Cortex of kidney (tissue), 1 donor: ENCODE data around the gene DCP1A.

Experiments
- DNase-seq: peaks from one replicate; lab custom pipeline; 2025; lab: John Stamatoyannopoulos, UW

DCP1A gene

DNA sequence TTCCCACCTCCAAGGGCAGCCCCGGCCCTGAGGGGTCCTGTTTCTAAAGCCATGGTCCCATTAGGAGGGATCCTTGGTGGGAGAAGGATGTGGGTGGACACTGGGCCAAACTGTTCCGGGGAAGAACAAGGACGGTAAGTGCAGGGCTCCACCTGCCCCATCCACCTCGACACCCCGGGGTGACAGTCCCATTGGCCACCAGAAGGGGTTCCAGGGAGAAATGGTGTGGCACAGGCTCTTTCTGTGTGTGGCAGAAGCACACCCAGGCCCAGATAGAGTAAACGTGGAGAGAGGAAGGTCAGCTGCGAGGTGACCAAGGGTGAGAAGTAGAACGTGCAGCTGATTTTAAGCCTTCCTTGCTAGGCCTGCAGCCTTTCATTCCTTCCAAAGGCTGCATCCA is 103.6 kb downstream of the DCP1A start:
- DNase-seq = no peak

DNA sequence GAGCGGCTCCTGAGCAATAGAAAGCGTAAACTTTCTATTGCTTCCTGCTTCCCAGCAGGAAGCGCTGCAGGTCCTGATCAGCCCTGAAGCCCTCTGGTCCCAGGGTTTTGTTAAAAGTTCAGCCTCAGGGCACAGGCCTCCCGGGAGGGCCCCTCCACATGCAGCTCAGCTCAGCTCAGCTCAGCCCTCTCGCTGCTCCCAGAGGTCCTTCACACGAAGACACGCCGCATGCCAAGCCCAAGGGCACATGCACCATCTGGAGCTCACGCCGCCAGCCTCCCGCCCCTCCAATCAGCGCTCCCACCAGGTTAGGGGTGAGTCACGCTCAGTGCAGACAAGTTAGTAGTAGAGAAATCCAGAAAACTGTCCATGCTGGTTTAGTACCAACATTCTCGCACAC is 104.2 kb downstream of the DCP1A start:
- no peak for DNase-seq

DNA sequence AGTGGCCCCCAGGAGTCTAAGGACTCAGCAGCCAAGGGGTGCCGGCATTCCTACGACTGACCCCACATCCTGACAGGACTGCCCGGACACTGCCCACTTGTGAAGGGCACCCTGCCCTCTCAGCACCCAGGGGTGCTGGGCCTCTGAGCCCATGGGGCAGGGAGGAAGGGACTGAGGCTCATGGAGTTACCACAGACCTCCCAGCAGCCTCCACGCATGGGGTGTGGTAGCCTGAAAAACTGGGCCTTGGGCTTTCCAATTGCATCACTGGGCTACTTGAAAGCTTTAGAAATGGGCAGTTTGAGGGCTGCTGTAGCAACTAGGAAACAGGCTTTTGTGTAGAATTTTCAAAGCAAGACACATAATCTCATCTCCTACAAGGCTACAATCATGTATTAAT is 104.7 kb downstream of the DCP1A start:
- DNase-seq = no peak

DNA sequence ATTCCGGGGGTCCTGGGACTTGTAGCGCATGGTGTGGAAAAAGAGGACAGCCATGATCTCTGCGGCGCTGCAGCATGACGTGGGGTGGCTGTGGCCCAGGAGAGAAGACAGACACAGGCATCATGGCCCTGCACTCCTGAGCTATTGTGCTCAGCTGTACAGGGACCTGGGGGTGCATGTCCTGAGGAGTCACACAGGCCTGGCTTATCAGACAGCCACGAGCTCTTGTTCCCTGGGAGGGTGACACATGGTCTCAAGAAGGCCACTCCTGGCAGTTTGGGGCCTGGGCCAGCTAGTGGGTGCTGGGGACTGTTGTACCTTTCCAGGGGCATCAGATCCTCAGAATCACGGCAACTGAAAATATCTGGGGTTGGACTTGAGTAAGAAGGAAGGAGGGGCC is 105.2 kb downstream of the DCP1A start:
- no peak for DNase-seq

DNA sequence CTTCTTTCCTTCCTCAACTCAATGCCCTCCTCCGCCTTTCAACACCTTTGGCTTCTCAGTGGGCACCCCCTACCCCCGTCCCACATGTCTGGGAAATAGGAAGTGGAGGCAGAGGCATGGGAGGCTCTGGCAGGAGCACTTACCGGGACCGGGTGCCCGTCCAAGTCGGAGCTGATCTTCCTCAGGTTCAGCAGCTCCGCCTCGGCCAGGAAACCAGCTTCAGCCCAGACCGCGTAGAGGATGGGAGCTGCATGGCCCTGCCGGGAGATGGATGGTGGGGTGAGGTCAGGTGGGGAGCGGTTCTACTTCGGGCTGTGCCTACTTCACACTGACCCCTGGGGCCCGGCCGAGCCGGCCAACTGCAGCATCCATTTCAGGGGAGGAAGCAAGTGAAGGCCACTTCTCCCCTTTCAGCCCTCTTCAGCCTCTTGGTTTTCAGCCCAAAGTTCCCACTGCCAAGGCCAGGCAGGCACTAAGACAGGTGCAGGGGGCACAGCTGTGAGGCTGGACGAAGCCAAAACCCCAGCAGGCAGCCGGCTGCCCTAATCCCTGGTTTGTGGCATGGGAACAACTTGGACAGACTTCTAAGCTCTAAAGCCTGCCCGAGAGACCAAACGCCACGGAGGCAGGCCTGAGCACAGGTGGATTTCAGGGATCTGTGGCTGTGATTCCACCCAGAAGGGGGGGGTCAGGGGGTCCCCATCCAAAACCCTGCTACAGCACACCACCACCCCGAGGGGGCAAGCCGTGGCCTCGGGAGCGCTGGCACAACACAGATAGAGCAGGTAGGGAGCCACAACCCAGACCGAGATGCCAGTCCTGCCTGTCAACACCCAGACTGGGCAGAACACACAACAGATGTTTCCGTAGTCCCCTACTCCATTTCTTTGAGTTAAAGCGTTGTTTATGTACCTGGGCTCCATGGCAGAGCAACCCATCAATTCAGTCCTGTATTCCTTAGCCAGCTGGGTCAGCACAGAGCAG is 106.1 kb downstream of the DCP1A start:
- DNase-seq = no peak

GRCh38 chr3:53239800-53240199 is 107.5 kb downstream of the DCP1A start:
- no peak for DNase-seq

DNA sequence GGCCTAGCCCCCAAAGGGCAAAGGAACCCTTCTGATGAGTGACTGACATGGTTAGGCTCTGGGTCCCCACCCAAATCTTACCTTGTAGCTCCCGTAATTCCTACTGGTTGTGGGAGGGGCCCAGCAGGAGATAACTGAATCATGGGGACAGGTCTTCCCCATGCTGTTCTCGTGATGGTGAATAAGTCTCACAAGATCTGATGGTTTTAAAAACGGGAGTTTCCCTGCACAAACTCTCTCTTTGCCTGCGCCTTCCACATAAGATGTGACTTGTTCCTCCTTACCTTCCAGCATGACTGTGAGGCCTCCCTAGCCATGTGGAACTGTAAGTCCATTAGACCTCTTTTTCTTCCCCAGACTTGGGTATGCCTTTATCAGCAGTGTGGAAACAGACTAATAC is 108.5 kb downstream of the DCP1A start:
- DNase-seq = no peak

DNA sequence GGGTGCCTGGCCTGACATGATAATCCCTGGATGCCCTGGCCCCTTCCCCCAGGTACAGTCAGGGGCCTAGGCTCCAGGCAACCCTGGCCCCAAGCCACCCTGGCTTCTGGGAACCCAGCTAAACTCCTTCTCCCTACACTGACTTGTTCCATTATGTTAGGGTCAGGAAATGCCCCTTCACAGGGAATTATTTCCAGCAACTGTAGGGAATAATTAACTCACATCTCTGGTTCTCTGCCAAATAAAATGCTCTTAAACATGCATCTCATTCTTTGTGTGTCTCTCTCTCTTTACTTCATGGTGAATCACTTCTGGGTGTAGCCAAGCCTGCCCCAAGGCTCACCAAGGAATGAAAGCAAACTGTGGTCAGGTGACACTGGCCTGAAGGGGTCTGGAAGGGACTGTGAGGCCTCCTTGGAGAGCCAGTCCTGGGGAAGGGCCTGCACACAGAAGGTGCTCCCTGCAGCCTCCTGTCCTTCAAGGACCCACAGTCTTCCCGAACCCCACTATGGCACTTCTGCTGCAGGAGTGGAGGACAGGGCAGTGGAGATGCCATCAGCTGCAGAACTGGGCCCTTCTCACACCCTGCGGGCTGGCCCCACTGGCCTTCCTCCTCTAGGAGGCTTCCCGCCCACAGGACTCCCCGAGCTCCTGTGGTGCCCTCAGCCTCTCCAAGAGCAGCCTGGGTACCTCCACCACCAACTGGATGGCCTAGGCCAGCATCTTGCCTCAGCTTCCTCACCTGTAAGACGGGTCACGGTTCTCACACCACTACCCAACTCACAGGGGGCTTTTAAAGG is 109.1 kb downstream of the DCP1A start:
- no peak for DNase-seq

GRCh38 chr3:53236112-53236841 is 111.1 kb downstream of the DCP1A start:
- DNase-seq = no peak

DNA sequence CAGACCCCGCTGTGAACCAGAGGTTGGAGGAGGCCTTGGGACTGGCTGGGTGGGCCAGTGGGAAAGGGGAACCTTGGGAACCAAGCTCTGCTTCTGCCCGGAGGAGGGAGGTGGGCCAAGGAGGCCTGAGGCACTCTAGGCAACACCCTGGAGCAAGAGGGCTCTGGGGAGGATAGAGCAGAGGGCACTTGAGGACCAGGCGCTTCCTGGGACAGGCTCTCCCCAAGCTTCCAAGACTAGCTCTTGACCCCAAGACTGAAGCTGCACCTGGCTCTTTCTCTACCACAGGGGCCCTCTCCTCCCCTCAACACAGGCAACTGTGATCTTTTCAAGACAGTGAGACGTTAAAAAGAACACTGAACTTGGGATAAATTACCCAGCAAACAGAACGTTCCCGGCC is 111.8 kb downstream of the DCP1A start:
- DNase-seq = no peak

GRCh38 chr3:53234841-53235232 is 112.5 kb downstream of the DCP1A start:
- DNase-seq = no peak

GRCh38 chr3:53234130-53234840 is 113.1 kb downstream of the DCP1A start:
- DNase-seq = no peak
